OCI-LY3 (cell line): ENCODE measurements around the gene ROR1.

ENCODE experiments used
- H2AFZ ChIP-seq: fragments of 200-600, 300-600 bp; shearing (Covaris generic); 2 replicates; pipeline ENCODE4 v1.6.0; 2014; ENCODE audit warnings: antibody characterized with exemption, low read depth, low read length
- H3K27ac ChIP-seq: fragments of 200-600, 300-600 bp; sonication (generic); 2 replicates; pipeline ENCODE4 v1.5.1; 2014; ENCODE audit warnings: mild to moderate bottlenecking, low read length, moderate library complexity, mixed read lengths
- H3K27me3 ChIP-seq: fragments of 200-600, 300-600 bp; sonication (generic); 2 replicates; pipeline ENCODE4 v1.6.1; 2014; ENCODE audit warnings: low read depth, low read length, mixed read lengths
- H3K36me3 ChIP-seq: fragments of 200-600, 300-600 bp; sonication (generic); replicated peaks from 2 replicates; pipeline ENCODE3; 2014; ENCODE audit warnings: low read depth, low read length, mixed read lengths
- H3K4me1 ChIP-seq: fragments of 300-600, 200-600 bp; sonication (generic); 2 replicates; pipeline ENCODE4 v1.6.1; 2014; ENCODE audit warnings: low read length, mixed read lengths
- H3K4me2 ChIP-seq: fragments of 200-600, 300-600 bp; sonication (generic); 2 replicates; pipeline ENCODE4 v1.6.1; 2014; ENCODE audit warnings: low read length, mixed read lengths
- H3K4me3 ChIP-seq: fragments of 300-600, 200-600 bp; sonication (generic); 2 replicates; pipeline ENCODE4 v1.5.1; 2014; ENCODE audit warnings: antibody characterized with exemption, mild to moderate bottlenecking, low read length, moderate library complexity
- H3K79me2 ChIP-seq: fragments of 300-600, 200-600 bp; shearing (Covaris generic); 2 replicates; pipeline ENCODE4 v1.6.1; 2014; ENCODE audit warnings: mild to moderate bottlenecking, low read length, mixed read lengths
- H3K9ac ChIP-seq: fragments of 300-600, 200-600 bp; shearing (Covaris generic); 2 replicates; pipeline ENCODE4 v1.6.0; 2014; ENCODE audit warnings: mild to moderate bottlenecking, low read length, moderate library complexity
- H3K9me3 ChIP-seq: fragments of 200-600, 300-600 bp; shearing (Covaris generic); 2 replicates; pipeline ENCODE4 v1.6.1; 2014; ENCODE audit warnings: low read length, mixed read lengths; ENCODE audit not compliant: insufficient read depth
- H4K20me1 ChIP-seq: fragments of 200-600, 300-600 bp; sonication (generic); 2 replicates; pipeline ENCODE4 v1.6.1; 2016; ENCODE audit warnings: low read length, mixed read lengths; ENCODE audit not compliant: insufficient read depth
- CTCF ChIP-seq: fragments of 200-600, 300-600 bp; sonication (generic); IDR thresholded peaks from 2 replicates; pipeline ENCODE4 v1.5.1; 2014; ENCODE audit warnings: antibody characterized with exemption, low read length, low read depth
- EZH2phosphoT487 ChIP-seq: fragments of 200-600 bp; shearing (Covaris generic); IDR thresholded peaks from 2 replicates; pipeline ENCODE4 v1.6.1; 2018; ENCODE audit warnings: antibody characterized with exemption, mixed run types, low read depth

ROR1 gene

GRCh38 chr1:63890468-63890867 lies 116.7 kb downstream of the ROR1 start:
- TF ChIP-seq CTCF = no peak
- TF ChIP-seq EZH2phosphoT487 = no peak
- H3K27ac ChIP-seq = peak overlapping the region; percentile 78
- H2AFZ ChIP-seq = no peak overlapping the region
- H3K9ac ChIP-seq = no peak overlapping the region
- peak overlapping the region; percentile 69 for H3K4me2 ChIP-seq
- peaks cover 64% of the 10 kb centered on the region for H3K4me1 ChIP-seq
- H3K9me3 ChIP-seq = no peaks in the 10 kb centered on the region
- H3K27me3 ChIP-seq = peaks cover 4% of the 10 kb centered on the region; the same call in 1 of the 2 replicates
- no peaks in the 10 kb centered on the region for H3K79me2 ChIP-seq
- H3K4me3 ChIP-seq = peak overlapping the region; percentile 32
- no peaks in the 10 kb centered on the region for H4K20me1 ChIP-seq
- H3K36me3 ChIP-seq = peaks cover 7% of the 10 kb centered on the region

DNA sequence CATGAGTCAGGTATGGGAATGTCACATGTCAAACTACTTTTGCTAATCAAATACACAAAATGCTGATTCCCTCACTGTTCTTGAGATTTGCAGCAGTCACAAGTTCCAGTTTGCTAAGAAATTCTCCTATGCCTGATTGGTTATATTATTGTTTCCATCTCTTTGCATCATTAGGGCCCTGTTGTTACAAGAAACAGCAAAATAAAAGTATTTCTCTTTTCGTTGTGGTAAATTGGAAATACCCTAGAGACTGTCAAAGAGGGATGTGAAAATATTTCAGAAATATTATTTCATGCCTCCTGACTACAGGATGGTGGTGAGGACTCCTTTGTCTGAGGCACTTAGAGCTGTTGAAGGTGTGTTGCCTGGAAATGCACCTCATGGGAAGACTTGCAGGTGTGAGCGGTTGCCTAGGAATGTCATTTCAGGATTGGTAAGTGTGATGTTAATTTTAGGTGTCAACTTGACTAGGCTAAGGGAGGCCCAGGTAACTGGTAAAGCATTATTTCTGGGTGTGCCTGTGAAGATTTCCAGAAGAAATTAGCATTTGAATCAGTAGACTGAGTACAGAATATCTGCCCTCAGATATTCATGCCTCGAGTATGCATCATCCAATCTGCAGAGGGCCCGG lies 117.4 kb downstream of the ROR1 start:
- H4K20me1 ChIP-seq = no peaks in the 10 kb centered on the region
- H3K79me2 ChIP-seq = no peaks in the 10 kb centered on the region
- H3K36me3 ChIP-seq = peaks cover 7% of the 10 kb centered on the region
- H2AFZ ChIP-seq = no peak overlapping the region
- no peak overlapping the region for H3K9ac ChIP-seq
- H3K4me1 ChIP-seq = peaks cover 64% of the 10 kb centered on the region
- TF ChIP-seq CTCF = no peak
- H3K9me3 ChIP-seq = no peaks in the 10 kb centered on the region
- peak overlapping the region; percentile 69 for H3K4me2 ChIP-seq
- H3K4me3 ChIP-seq = peak overlapping the region; percentile 32
- H3K27ac ChIP-seq = peak overlapping the region; percentile 78
- H3K27me3 ChIP-seq = peaks cover 4% of the 10 kb centered on the region

DNA sequence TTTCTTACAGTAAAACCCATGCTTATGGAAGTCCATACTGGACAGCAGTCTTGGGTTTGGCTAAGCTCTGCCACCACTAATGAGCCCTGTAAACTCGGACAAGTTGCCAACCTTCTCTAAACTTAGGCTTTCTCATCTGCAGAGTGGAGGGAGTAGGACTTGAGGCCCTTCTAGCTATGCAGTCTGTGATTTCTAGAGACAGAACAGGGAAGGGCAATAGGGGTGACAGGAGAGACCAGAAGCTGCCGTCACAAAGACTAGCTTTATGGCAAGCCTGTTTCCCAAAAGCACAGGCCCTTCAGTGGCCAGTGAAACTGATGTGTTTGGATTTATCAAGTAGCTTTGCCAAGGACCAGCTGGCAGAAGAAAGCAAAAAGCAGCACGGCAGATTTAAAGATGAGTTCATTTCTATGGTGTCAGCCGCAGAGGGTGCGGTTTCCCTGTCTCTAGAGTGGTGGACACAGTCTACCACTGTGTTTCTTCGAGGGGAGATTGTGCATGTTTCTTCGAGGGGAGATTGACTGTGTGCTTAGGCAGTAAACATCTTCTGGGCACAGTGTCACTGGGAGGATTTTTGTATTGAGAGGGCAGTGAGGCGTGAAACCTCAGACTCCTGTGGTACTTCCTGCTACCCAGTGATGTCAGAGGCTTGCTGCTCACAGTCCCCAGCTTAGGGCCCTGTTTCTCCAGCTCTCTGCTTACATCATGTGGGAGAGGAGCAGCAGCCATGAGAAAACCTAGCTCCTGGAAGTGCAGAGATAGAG lies 119.0 kb downstream of the ROR1 start:
- peaks cover 57% of the 10 kb centered on the region for H3K4me1 ChIP-seq
- no peaks in the 10 kb centered on the region for H4K20me1 ChIP-seq
- peak overlapping the region; percentile 29; the same call in 1 of the 2 replicates for H2AFZ ChIP-seq
- peak overlapping the region; percentile 64 for H3K27ac ChIP-seq
- no peaks in the 10 kb centered on the region for H3K79me2 ChIP-seq
- H3K27me3 ChIP-seq = peaks cover 8% of the 10 kb centered on the region
- peak overlapping the region; percentile 53 for H3K4me3 ChIP-seq
- peak overlapping the region; percentile 85 for H3K4me2 ChIP-seq
- peaks cover 7% of the 10 kb centered on the region for H3K36me3 ChIP-seq
- TF ChIP-seq CTCF (no peak), EZH2phosphoT487 (no peak)
- peak overlapping the region; percentile 39 for H3K9ac ChIP-seq
- H3K9me3 ChIP-seq = no peaks in the 10 kb centered on the region

DNA sequence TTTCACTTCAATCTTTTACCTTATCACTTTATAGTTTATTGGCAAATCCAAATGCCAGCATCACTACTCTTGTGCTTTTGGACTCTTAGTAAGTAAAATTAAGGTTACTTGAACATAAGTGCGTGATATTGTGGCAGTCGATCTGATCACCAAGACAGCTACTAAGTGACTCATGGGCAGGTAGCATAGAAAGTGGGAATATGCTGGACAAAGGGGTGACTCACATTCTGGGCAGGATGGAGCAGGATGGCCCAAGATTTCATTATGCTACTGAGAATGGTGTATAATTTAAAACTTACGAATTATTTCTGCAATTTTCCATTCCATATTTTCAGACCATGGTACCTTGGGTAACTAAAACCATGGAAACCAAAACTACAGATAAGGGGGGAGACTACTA lies 120.2 kb downstream of the ROR1 start:
- peaks cover 8% of the 10 kb centered on the region for H3K27me3 ChIP-seq
- peaks cover 47% of the 10 kb centered on the region for H3K4me1 ChIP-seq
- TF ChIP-seq EZH2phosphoT487 = no peak
- TF ChIP-seq CTCF = no peak
- H2AFZ ChIP-seq = no peak overlapping the region
- H3K36me3 ChIP-seq = peaks cover 7% of the 10 kb centered on the region
- no peak overlapping the region for H3K9ac ChIP-seq
- H3K9me3 ChIP-seq = no peaks in the 10 kb centered on the region
- no peak overlapping the region for H3K4me3 ChIP-seq
- H3K79me2 ChIP-seq = no peaks in the 10 kb centered on the region
- H3K27ac ChIP-seq = no peak overlapping the region
- no peaks in the 10 kb centered on the region for H4K20me1 ChIP-seq
- no peak overlapping the region for H3K4me2 ChIP-seq
